ENCODE data around the gene PIP4K2A.

Gene PIP4K2A

DNA sequence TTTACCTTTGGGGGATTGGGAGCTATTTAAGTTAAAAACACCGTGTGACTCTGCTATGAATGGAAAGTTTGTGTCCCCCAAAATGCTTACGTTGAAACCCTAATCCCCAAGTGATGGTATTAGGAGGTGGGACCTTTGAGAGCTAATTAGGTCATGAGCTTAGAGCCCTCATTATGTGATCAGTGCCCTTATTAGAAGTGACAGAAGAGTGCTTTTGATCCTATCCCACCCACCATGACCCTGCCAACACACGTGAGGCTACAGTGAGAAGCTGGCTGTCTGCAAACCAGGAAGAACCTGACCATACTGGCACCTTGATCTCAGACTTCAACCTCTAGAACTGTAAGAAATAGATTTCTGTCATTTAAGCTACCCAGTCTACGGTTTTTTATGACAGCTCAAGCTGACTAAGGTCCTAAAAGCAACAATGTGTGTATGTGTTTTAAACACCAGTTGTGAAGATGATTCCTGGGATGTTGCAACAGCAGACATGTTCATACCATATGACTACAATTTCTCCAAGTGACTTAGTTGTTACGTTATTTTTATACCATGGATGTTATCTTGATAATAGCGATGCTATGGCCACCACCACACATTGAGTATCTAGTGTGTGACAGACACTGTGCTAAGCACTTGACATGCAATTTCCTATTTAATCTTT is 124.4 kb downstream of the PIP4K2A start:
- no peak for ATAC-seq
- TF ChIP-seq GLIS3 (CRISPR knock-in tag; IDR thresholded peaks at IDR 0.05) = no peak
- no peak for TF ChIP-seq SNAI2 (CRISPR knock-in tag; IDR thresholded peaks at IDR 0.05)
- TF ChIP-seq BACH2 (CRISPR knock-in tag; IDR thresholded peaks at IDR 0.05; ENCODE audit: borderline replicate concordance) = no peak
- no peak for TF ChIP-seq RARB (CRISPR knock-in tag; IDR thresholded peaks at IDR 0.05)
- TF ChIP-seq, protein P1, sequence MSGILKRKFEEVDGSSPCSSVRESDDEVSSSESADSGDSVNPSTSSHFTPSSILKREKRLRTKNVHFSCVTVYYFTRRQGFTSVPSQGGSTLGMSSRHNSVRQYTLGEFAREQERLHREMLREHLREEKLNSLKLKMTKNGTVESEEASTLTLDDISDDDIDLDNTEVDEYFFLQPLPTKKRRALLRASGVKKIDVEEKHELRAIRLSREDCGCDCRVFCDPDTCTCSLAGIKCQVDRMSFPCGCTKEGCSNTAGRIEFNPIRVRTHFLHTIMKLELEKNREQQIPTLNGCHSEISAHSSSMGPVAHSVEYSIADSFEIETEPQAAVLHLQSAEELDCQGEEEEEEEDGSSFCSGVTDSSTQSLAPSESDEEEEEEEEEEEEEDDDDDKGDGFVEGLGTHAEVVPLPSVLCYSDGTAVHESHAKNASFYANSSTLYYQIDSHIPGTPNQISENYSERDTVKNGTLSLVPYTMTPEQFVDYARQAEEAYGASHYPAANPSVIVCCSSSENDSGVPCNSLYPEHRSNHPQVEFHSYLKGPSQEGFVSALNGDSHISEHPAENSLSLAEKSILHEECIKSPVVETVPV (CRISPR knock-in tag; IDR thresholded peaks at IDR 0.05) = no peak
- no peak for TF ChIP-seq ZFP3 (CRISPR knock-in tag; IDR thresholded peaks at IDR 0.05)
- TF ChIP-seq TCF4 (CRISPR knock-in tag; IDR thresholded peaks at IDR 0.05; ENCODE audit: borderline replicate concordance) = no peak

DNA sequence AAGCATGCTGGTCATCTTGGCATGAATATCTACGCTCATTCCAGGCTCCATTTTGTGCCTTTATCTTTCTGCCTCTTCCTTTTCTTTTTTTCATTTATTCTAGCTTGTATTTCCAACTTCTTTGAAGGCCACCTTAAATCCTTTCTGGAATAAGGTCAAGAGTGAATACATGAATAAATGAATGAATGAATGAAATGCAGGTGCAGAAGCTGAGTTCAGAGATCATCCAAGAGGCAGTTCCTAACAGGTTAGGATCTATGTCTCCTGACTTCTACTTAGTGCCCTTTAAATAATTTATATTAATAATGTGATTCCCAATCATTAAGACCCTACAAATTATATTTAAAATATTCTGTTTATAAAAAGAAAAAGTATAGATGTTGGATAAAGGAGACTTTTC is 125.9 kb downstream of the PIP4K2A start:
- ATAC-seq = no peak
- TF ChIP-seq, protein P2, sequence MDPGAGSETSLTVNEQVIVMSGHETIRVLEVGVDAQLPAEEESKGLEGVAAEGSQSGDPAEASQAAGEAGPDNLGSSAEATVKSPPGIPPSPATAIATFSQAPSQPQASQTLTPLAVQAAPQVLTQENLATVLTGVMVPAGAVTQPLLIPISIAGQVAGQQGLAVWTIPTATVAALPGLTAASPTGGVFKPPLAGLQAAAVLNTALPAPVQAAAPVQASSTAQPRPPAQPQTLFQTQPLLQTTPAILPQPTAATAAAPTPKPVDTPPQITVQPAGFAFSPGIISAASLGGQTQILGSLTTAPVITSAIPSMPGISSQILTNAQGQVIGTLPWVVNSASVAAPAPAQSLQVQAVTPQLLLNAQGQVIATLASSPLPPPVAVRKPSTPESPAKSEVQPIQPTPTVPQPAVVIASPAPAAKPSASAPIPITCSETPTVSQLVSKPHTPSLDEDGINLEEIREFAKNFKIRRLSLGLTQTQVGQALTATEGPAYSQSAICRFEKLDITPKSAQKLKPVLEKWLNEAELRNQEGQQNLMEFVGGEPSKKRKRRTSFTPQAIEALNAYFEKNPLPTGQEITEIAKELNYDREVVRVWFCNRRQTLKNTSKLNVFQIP (CRISPR knock-in tag; IDR thresholded peaks at IDR 0.05; ENCODE audit: borderline replicate concordance, low read depth) = no peak
- no peak for TF ChIP-seq ISL1 (CRISPR knock-in tag; IDR thresholded peaks at IDR 0.05)

DNA sequence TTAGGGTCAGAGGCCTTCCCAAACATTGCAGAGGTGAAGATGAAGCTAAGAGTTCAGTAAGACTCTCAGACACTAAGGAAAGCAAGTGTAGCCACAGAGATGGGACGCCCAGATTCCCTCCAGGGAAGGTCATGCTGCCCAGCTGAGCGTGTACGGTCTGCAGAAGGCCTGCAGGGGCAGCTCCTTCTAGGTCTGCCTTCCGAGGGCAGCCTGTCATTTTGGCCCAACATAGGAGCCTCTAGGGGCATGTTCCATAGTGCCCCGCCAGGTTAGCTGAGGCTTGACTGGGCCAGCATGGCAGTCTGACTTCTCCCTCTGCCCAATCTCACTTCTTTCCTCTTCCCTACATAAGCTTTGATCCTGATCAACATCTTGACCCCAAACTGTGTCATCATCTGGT is 130.7 kb downstream of the PIP4K2A start:
- ATAC-seq = no peak

DNA sequence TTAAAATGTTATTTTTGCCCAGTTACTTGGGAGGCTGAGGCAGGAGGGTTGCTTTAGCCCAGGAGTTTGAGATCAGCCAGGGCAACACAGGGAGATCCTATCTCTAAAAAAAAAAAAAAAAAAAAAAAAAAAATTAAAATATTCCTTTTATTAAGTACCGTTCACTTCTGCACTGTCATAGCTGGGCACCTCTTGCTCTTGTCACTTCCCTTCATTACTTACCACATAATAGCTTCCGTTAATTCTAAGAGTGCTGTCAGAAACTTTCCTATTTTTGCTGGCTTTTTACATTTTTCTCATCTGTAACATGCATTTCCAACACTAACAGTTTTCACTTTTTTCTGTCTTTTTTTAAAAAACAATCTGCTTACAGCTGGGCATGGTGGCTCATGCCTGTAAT is 132.9 kb downstream of the PIP4K2A start:
- no peak for TF ChIP-seq RARB (CRISPR knock-in tag; IDR thresholded peaks at IDR 0.05)

More for the DNA sequence above, 130.7 kb downstream of the PIP4K2A start:
- no peak for TF ChIP-seq ARNTL (CRISPR knock-in tag; IDR thresholded peaks at IDR 0.05; ENCODE audit: borderline replicate concordance, low read depth)
- TF ChIP-seq ZNF8 (CRISPR knock-in tag; IDR thresholded peaks at IDR 0.05) = no peak
- TF ChIP-seq, protein P1 (CRISPR knock-in tag; IDR thresholded peaks at IDR 0.05) = no peak
- no peak for TF ChIP-seq OSR1 (CRISPR knock-in tag; IDR thresholded peaks at IDR 0.05)

DNA sequence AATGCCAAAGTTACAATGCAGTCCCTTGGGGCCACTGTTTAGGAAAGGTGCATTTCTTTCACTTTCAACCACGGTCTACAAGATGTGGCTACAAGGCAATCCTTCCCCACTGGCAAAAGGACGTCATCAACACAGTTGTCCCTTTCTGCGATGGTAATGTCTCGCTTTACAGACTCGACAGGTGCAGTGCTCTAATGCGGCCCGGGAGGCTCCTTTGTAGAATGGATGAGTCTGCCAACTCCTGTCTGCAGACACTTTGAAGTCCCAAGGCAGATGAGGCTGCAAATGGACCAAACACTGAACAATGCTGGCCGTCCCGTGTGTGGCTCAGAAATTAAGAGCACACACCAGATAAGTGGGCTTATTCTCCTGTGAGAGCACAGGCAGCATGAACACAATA is 133.7 kb downstream of the PIP4K2A start:
- no peak for ATAC-seq
- TF ChIP-seq SNAI2 (CRISPR knock-in tag; IDR thresholded peaks at IDR 0.05) = no peak
- TF ChIP-seq ZNF8 (CRISPR knock-in tag; IDR thresholded peaks at IDR 0.05) = no peak
- TF ChIP-seq, protein P1 (CRISPR knock-in tag; IDR thresholded peaks at IDR 0.05) = no peak
- no peak for TF ChIP-seq ISL1 (CRISPR knock-in tag; IDR thresholded peaks at IDR 0.05)
- TF ChIP-seq ZFP30 (CRISPR knock-in tag; IDR thresholded peaks at IDR 0.05) = no peak
- no peak for TF ChIP-seq GLIS3 (CRISPR knock-in tag; IDR thresholded peaks at IDR 0.05)
- no peak for TF ChIP-seq ZFP3 (CRISPR knock-in tag; IDR thresholded peaks at IDR 0.05)
- no peak for TF ChIP-seq CSDC2 (CRISPR knock-in tag; IDR thresholded peaks at IDR 0.05)
- no peak for TF ChIP-seq ESRRG (CRISPR knock-in tag; IDR thresholded peaks at IDR 0.05)

More for the DNA sequence above, 132.9 kb downstream of the PIP4K2A start:
- no peak for ATAC-seq

DNA sequence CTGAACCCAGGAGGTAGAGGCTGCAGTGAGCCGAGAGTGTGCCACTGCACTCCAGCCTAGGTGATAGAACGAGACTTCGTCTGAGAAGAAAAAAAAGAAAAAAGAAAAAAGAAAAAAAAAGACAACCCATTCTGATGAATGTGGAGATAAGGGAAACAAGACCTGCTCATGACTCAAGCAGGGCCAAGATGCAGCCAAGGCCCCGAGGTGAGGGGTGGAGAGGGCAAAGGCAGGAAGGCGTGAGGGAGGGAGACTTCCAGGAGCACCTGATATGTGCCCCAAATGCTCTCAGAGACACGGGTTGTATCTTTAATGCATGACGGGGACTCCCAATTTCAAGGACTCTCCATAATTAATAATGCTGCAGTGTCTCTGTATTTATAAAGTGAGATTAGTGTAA is 134.6 kb downstream of the PIP4K2A start:
- TF ChIP-seq PPARA (CRISPR knock-in tag; IDR thresholded peaks at IDR 0.05; ENCODE audit: borderline replicate concordance) = no peak
- TF ChIP-seq, protein P2 (CRISPR knock-in tag; IDR thresholded peaks at IDR 0.05; ENCODE audit: borderline replicate concordance, low read depth) = no peak
- TF ChIP-seq ESRRG (CRISPR knock-in tag; IDR thresholded peaks at IDR 0.05) = no peak
- no peak for TF ChIP-seq RARB (CRISPR knock-in tag; IDR thresholded peaks at IDR 0.05)
- TF ChIP-seq, protein P3, sequence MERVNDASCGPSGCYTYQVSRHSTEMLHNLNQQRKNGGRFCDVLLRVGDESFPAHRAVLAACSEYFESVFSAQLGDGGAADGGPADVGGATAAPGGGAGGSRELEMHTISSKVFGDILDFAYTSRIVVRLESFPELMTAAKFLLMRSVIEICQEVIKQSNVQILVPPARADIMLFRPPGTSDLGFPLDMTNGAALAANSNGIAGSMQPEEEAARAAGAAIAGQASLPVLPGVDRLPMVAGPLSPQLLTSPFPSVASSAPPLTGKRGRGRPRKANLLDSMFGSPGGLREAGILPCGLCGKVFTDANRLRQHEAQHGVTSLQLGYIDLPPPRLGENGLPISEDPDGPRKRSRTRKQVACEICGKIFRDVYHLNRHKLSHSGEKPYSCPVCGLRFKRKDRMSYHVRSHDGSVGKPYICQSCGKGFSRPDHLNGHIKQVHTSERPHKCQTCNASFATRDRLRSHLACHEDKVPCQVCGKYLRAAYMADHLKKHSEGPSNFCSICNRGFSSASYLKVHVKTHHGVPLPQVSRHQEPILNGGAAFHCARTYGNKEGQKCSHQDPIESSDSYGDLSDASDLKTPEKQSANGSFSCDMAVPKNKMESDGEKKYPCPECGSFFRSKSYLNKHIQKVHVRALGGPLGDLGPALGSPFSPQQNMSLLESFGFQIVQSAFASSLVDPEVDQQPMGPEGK (CRISPR knock-in tag; IDR thresholded peaks at IDR 0.05; ENCODE audit: borderline replicate concordance) = no peak
- no peak for TF ChIP-seq ISL1 (CRISPR knock-in tag; IDR thresholded peaks at IDR 0.05)
- ATAC-seq = no peak

Data from SK-N-SH treated with all-trans-retinoic acid at 6 μM for 48 hours (cell line).